ENCODE measurements around the gene FGD3.

FGD3 gene

GRCh38 chr9:93085676-93086075 lies 138.4 kb downstream of the FGD3 start:
- H3K36me3 ChIP-seq (ENCODE audit: control insufficient read depth, insufficient read depth, low read length, severe bottlenecking) = no peaks in the 10 kb centered on the region
- no peak for DNase-seq (ENCODE audit: low read depth)
- no peak overlapping the region for H3K9ac ChIP-seq (ENCODE audit: low read length)
- peaks cover 14% of the 10 kb centered on the region for H3K9me3 ChIP-seq (ENCODE audit: control insufficient read depth, low read length)
- no peaks in the 10 kb centered on the region for H3K27me3 ChIP-seq (replicated peaks; ENCODE audit: control insufficient read depth, insufficient read depth, low read length)
- H3K4me3 ChIP-seq (ENCODE audit: low read length) = no peak overlapping the region
- peaks cover 4% of the 10 kb centered on the region for H3K4me1 ChIP-seq (ENCODE audit: control insufficient read depth, insufficient read depth, low read length)
